ELR (cell line): ENCODE measurements around the gene RPUSD3.
A peak's percentile ranks its signal among the peaks of the same experiment; 100 is the strongest.

ENCODE experiments used
- DNase-seq: peaks from one replicate; pipeline ENCODE4 v3.0.0-alpha.2; 2015; ENCODE audit warnings: low read depth

The RPUSD3 gene

DNA sequence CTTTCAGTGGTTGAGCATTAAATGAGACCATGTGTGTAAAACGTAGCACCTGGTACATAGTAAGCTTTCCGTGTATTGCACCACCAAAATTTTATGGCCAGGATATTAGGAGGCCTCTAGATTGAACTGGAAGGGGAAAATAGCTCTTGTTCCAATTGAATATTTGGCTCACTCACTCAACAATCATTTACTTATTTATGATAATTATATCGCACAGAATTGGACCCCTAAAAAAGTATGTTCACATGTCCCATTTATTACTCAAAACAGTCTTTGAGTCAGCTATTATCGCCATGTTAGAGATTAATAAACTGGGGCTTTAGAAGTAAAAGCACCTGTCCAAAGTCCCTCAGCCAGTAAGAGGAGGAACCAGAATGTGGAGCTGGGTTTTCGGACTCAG is 38.8 kb downstream of the RPUSD3 start:
- no peak for DNase-seq

DNA sequence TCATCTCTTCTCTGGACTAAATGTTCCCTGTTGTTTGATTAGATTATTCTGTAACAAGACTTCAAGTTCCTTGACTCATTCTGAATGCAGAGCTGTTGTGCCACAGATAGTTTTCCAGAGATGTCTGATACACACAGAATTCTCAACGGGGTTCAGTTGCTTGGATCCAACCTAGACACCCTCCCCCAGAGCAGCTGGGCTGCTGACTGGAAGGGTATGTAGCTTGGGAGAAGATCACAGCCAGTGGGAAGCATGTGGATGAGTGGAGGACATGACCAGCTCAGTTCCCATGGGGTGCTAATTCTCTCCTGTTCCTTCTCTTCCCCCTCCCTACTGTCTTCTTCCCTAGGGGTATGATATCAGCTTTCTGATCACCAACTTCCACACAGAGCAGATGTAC is 40.3 kb downstream of the RPUSD3 start:
- no peak for DNase-seq

DNA sequence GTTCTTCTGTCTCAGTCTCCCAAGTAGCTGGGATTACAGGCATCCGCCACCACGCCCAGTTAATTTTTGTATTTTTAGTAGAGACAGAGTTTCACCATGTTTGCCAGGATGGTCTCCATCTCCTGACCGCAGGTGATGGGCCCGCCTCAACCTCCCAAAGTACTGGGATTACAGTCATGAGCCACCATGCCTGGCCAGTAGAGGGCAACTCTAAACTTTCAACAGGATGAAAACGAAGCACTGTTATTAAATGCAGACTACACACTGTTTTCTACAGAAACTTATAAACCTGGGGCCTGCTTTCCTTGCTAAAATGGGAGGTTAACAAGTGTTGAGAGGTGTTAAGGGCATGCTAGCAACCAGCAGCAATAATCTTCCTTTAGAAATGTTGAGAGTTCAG is 43.3 kb downstream of the RPUSD3 start:
- DNase-seq: no peak

DNA sequence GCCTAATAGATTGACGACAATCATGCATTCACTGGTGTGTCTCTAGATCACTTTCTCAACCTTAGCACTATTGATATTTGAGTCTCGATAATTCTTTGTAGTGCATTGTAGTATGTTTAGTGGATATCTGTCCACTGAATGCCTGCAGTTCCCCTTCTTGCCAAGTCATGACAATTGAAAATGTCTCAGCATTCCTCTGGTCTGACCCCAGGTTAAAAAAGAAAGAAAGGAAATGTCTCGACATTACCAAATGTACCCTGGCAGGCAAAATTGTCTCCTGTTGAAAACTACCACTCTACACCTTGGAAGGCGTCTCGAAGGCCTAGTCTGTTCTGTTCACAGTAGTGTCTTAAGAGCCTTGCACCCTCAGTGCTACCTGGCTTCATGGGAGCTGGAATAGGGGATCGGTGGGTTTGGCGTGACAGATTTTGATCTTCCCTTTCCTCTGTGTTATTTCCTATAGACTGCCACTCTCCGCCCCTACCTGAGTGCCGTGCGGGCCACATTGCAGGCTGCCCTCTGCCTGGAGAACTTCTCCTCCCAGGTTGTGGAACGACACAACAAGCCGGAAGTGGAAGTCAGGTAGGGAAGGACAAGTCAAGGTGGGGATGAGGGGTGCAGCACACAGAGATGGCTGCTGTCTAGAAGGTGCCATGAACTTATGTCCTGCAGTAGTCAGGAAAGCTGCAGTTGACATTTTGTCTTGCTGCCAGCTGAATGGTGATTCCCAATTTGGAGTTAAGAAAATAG is 46.4 kb downstream of the RPUSD3 start:
- no peak for DNase-seq

DNA sequence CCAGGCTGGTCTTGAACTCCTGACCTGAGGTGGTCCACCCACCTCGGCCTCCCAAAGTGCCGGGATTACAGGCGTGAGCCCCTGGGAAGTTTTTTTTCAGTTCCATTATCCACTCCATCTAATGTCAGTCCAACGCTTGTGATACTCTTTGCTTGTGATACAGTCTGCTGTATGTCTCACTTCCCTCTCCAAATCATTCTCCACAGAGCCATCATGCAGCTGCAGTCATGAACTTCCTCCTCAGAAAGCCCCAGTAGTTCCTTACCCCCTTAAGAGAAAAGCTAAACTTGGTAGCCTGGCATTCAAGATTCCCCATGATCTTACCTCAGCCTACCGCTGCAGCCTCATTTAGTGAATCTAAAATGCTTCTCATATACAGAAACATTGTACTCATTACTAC is 48.6 kb downstream of the RPUSD3 start:
- no peak for DNase-seq

DNA sequence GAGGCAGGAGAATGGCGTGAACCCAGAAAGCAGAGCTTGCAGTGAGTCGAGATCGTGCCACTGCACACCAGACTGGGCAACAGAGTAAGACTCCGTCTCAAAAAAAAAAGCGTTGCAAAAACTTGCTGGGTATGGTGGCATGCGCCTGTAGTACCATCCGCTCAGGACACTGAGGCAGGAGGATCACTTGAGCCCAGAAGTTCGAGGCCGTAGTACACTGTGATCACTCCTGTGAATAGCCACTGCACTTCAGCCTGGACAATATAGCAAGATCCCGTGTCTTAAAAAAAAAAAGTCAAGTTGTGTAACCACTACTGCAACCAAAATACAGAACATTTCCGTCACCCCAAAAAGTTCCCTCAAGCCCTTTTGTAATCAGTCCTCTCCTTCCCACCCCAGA is 49.4 kb downstream of the RPUSD3 start:
- no peak for DNase-seq

DNA sequence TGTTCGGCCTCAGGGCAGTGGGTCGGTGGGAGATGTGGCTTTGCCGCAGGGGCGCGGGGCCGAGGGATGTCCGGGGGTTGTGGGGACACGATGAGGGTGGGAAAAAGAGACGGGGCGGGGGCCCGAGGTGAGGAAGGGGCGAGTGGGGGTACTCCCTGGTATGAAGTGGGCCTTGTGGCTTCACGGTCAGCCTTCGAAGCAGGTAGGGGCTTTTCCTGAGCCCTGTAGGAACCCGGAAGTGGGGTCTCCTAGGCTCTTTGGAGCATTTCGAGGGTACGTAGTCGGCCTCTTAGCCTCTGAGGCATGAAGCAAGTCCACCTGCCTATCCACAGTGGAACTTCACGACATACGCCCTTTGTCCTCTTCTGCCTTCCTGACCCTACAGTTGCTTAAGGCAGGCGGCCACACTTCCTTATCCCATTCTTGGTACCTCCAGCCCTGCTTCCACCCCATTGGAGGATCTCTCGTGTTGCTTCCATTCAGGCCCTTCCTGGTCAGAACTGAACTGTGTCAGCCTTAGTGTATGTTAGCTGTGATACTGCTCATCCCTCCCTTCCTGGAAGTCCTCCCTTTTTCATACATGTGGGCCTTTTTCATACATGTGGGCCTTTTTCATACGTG is 50.5 kb downstream of the RPUSD3 start:
- peak; percentile 56 for DNase-seq

DNA sequence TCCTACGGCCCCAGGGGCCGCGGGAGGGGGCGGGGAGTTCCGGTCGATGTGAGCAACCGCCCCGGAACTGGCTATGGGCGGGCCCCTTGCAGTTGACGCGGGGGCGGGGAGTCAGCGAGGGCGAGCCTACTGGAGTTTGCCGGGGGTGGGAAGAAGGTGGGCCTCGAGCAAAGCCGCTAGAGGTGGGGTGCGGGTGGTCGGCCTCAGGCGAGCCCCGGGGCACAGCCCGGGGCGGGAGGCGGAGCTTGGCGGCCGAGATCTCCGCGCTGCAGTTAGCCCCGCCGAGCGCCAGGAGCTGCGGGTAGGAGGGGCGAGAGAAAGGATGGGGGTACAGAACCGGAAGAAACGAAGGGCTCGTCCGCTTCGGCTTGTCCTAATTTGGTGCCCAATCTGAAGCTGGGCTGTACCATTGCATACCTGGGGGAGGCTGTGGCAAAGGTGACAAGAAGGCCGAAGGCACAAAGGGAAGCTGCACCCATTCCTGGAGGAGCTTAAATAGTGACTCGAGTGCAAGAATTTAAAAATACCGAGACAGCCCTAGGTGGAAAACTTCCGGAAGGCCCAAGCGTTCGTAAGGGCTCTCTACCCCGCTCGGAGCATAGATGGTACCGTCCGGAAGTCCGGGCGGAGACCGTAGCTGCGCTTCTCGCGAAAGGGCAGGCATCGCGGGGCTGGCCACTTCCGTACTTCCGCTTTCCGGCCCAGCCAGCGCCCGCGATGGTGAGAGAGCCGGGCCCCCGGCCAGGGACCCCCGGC is 51.2 kb downstream of the RPUSD3 start, which contains the start of the genes ARPC4 and TADA3:
ARPC4 (plus strand) TSS at position 678 of the 756 bp plus-strand sequence; CDS start at position 718, 40 bp downstream.
TADA3 (minus strand) TSS at position 69 of the 756 bp plus-strand sequence. CDS start 1,007 bp downstream, outside the sequence.
- peak; percentile 96 for DNase-seq

DNA sequence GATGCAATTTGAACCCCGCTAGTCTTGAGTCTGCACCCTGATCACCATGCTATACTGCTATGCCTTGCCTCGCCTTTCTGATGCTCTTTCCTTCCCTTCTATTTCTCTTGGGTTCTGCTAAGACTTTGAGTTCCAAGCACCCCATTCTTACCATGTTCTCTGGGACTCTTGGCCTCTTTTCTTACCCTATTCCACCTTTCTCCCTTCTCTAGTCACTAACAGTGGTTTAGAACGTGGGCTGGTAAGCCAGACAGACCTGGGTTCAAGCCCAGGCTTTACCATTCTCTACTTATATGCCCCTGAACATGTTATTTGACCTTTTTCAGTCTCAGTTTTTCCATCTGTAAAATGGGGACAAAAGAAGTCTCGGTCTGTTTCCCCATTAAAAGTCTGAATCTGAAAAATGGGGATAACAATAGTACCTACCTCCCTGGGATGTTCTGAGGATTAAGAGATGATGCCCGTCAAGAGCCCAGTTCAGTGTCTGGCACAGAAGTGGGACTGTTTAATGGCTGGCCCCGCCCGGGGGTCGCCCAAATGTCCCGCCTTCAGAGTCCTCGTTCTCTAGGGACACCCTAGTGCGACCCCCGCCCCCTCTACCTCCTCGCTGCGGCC is 51.9 kb downstream of the RPUSD3 start:
- no peak for DNase-seq

DNA sequence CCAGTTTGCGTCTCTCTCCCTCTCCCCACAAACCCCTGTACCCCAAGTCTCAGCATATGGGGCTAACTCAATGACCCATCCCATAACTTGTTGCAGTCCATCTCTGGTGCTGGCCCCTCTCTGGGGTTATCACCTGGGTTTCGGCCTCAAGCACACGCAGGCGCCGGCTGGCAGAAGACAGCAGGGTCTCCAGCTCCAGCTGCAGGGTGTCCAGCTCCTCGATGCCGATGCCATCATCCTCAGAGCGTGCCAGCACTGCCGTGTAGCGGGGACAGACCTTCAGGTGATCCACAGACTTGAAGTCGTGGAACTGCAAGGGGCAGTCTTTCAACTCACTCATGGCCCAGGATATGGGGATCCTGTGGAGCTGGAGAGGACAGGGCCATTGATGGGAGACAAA is 52.7 kb downstream of the RPUSD3 start:
- DNase-seq: no peak
